IMR-90 (cell line): Measurements from ENCODE around the gene TECTA. TPM values are rescaled to one million over a fixed set of nuclear protein-coding genes. Genes with fewer than 3 reads are reported as not detected.

Source experiments
- ATAC-seq: fragments of 200-7000 bp; cut with Tn5 transposase; 2 replicates; pipeline ENCODE4 v1.9.1; 2020; ENCODE audit warnings: low read depth, mild to moderate bottlenecking, moderate library complexity
- BruUV-seq: library from RNA; stranded (reverse); fragments of 400-500 nt; replicated peaks from 2 replicates; lab custom pipeline; 2021; lab: Mats Ljungman, UMichigan
- CTCF ChIA-PET: fragments of 300-600 bp; formaldehyde crosslinking; extraction: SDS; loops from one replicate; lab custom pipeline; 2021; ENCODE audit warnings: antibody characterized with exemption; lab: Yijun Ruan, JAX
- POLR2A ChIA-PET: fragments of 300-600 bp; sonication (Branson Sonifier 250); formaldehyde crosslinking; loops from one replicate; lab custom pipeline; 2022; ENCODE audit warnings: antibody characterized with exemption; ENCODE audit not compliant: unreplicated experiment; lab: Charles Lee
- DNase-seq: peaks from one replicate; pipeline ENCODE4 v3.0.0; 2013
- H2AFZ ChIP-seq: replicated peaks from 2 replicates; pipeline ENCODE3; 2013; ENCODE audit warnings: low read length, mild to moderate bottlenecking; ENCODE audit not compliant: poor library complexity
- H2AK5ac ChIP-seq: 2 replicates; pipeline ENCODE4 v1.6.1; 2013; ENCODE audit warnings: low read depth, low read length, inconsistent platforms
- H2AK9ac ChIP-seq: replicated peaks from 2 replicates; pipeline ENCODE3; 2013; ENCODE audit warnings: mild to moderate bottlenecking, low read depth, low read length, moderate library complexity; ENCODE audit not compliant: poor library complexity
- H2BK120ac ChIP-seq: 2 replicates; pipeline ENCODE4 v1.6.1; 2013; ENCODE audit warnings: low read depth, low read length, inconsistent platforms
- H2BK15ac ChIP-seq: 3 replicates; pipeline ENCODE4 v1.6.1; 2013; ENCODE audit warnings: low read depth, low read length, inconsistent platforms
- H2BK20ac ChIP-seq: 2 replicates; pipeline ENCODE4 v1.6.1; 2013; ENCODE audit warnings: low read depth, mild to moderate bottlenecking, inconsistent platforms, low read length, moderate library complexity
- H2BK5ac ChIP-seq: 2 replicates; pipeline ENCODE4 v1.6.1; 2013; ENCODE audit warnings: mild to moderate bottlenecking, low read depth, low read length, inconsistent platforms; ENCODE audit not compliant: poor library complexity, severe bottlenecking
- H3K14ac ChIP-seq: replicated peaks from 2 replicates; pipeline ENCODE4 v1.6.1; 2013; ENCODE audit warnings: low read depth, low read length, inconsistent platforms
- H3K18ac ChIP-seq: 2 replicates; pipeline ENCODE4 v1.6.1; 2013; ENCODE audit warnings: low read depth, low read length, control low read depth
- H3K23ac ChIP-seq: 2 replicates; pipeline ENCODE4 v1.6.1; 2013; ENCODE audit warnings: low read depth, low read length, inconsistent platforms
- H3K27ac ChIP-seq: 2 replicates; pipeline ENCODE4 v1.5.1; 2013; ENCODE audit warnings: mild to moderate bottlenecking, control low read depth, low read length; ENCODE audit not compliant: insufficient read depth
- H3K27me3 ChIP-seq: 2 replicates; pipeline ENCODE4 v1.6.1; 2013; ENCODE audit warnings: low read length; ENCODE audit not compliant: control insufficient read depth, insufficient read depth
- H3K36me3 ChIP-seq: 2 replicates; pipeline ENCODE4 v1.6.1; 2013; ENCODE audit warnings: low read length, mixed read lengths; ENCODE audit not compliant: control insufficient read depth, insufficient read depth
- H3K4ac ChIP-seq: 2 replicates; pipeline ENCODE4 v1.6.1; 2013; ENCODE audit warnings: low read depth, low read length, inconsistent platforms
- H3K4me1 ChIP-seq: 2 replicates; pipeline ENCODE4 v1.6.1; 2013; ENCODE audit warnings: low read length, mixed read lengths; ENCODE audit not compliant: control insufficient read depth, insufficient read depth
- H3K4me2 ChIP-seq: 2 replicates; pipeline ENCODE4 v1.6.1; 2013; ENCODE audit warnings: low read depth, mild to moderate bottlenecking, control low read depth, low read length, moderate library complexity
- H3K4me3 ChIP-seq: 2 replicates; pipeline ENCODE4 v1.5.1; 2013; ENCODE audit warnings: low read depth, mild to moderate bottlenecking, control low read depth, low read length, moderate library complexity; ENCODE audit not compliant: insufficient read depth
- H3K56ac ChIP-seq: 2 replicates; pipeline ENCODE4 v1.6.1; 2013; ENCODE audit warnings: low read length, inconsistent platforms; ENCODE audit not compliant: insufficient read depth; ENCODE audit errors: extremely low read depth
- H3K79me1 ChIP-seq, 2 experiments: 2 replicates each; pipeline ENCODE4 v1.6.1; 2013; ENCODE audit warnings: low read length in 2 of 2, inconsistent platforms in 1 of 2, low read depth in 1 of 2
- H3K9ac ChIP-seq: 2 replicates; pipeline ENCODE4 v1.6.1; 2013; ENCODE audit warnings: low read depth, low read length, control low read depth
- H3K9me1 ChIP-seq: 2 replicates; pipeline ENCODE4 v1.6.1; 2013; ENCODE audit warnings: low read length, inconsistent platforms; ENCODE audit not compliant: insufficient read depth
- H3K9me3 ChIP-seq: 2 replicates; pipeline ENCODE4 v1.6.1; 2013; ENCODE audit warnings: low read length; ENCODE audit not compliant: control insufficient read depth, insufficient read depth
- H4K20me1 ChIP-seq: 2 replicates; pipeline ENCODE4 v1.6.1; 2013; ENCODE audit warnings: low read length, inconsistent platforms; ENCODE audit not compliant: insufficient read depth
- H4K5ac ChIP-seq: 2 replicates; pipeline ENCODE4 v1.6.1; 2013; ENCODE audit warnings: mild to moderate bottlenecking, low read depth, low read length, control low read depth
- H4K8ac ChIP-seq, 2 experiments: 2 replicates each; pipeline ENCODE4 v1.6.1; 2013; ENCODE audit warnings: low read depth in 2 of 2, low read length in 2 of 2, control low read depth in 1 of 2, inconsistent platforms in 1 of 2
- H4K91ac ChIP-seq: 2 replicates; pipeline ENCODE4 v1.6.1; 2013; ENCODE audit warnings: low read depth, low read length, inconsistent platforms; ENCODE audit not compliant: insufficient read depth
- BHLHE40 ChIP-seq: fragments of 150-350 bp; IDR thresholded peaks from 2 replicates; pipeline ENCODE4 v1.6.1; 2016; ENCODE audit warnings: mild to moderate bottlenecking, low read depth, low read length
- CEBPB ChIP-seq: IDR thresholded peaks from 2 replicates; pipeline ENCODE4 v1.6.1; 2012; ENCODE audit warnings: low read depth, low read length, improper control_type of control experiment
- CHD1 ChIP-seq: IDR thresholded peaks from 2 replicates; pipeline ENCODE4 v1.6.1; 2012; ENCODE audit warnings: low read depth, low read length, improper control_type of control experiment
- FOS ChIP-seq: fragments of 150-350 bp; IDR thresholded peaks from 2 replicates; pipeline ENCODE4 v1.6.1; 2016; ENCODE audit warnings: low read depth, low read length
- MAFK ChIP-seq: IDR thresholded peaks from 2 replicates; pipeline ENCODE4 v1.6.1; 2012; ENCODE audit warnings: low read depth, low read length, improper control_type of control experiment
- MAZ ChIP-seq: IDR thresholded peaks from 2 replicates; pipeline ENCODE4 v1.6.1; 2012; ENCODE audit warnings: low read depth, mild to moderate bottlenecking, low read length, improper control_type of control experiment, moderate library complexity, borderline replicate concordance
- MXI1 ChIP-seq: IDR thresholded peaks from 2 replicates; pipeline ENCODE4 v1.6.1; 2012; ENCODE audit warnings: low read depth, mild to moderate bottlenecking, low read length, moderate library complexity, borderline replicate concordance
- NFE2L2 ChIP-seq: fragments of 150-350 bp; IDR thresholded peaks from 2 replicates; pipeline ENCODE4 v1.6.1; 2016; ENCODE audit warnings: low read depth, mild to moderate bottlenecking, low read length
- POLR2A ChIP-seq: IDR thresholded peaks from 2 replicates; pipeline ENCODE4 v1.6.1; 2012; ENCODE audit warnings: mild to moderate bottlenecking, low read depth, low read length
- RAD21 ChIP-seq: IDR thresholded peaks from 2 replicates; pipeline ENCODE4 v1.6.1; 2012; ENCODE audit warnings: low read length, improper control_type of control experiment
- RCOR1 ChIP-seq: IDR thresholded peaks from 2 replicates; pipeline ENCODE4 v1.6.1; 2012; ENCODE audit warnings: mild to moderate bottlenecking, low read length, improper control_type of control experiment; ENCODE audit not compliant: insufficient replicate concordance
- RFX5 ChIP-seq: IDR thresholded peaks from 2 replicates; pipeline ENCODE4 v1.8.0; 2012; ENCODE audit warnings: low read depth, mild to moderate bottlenecking, low read length, moderate library complexity
- SMC3 ChIP-seq: fragments of 150-350 bp; IDR thresholded peaks from 2 replicates; pipeline ENCODE4 v1.6.1; 2016; ENCODE audit warnings: low read depth, mild to moderate bottlenecking, antibody characterized with exemption, low read length, moderate library complexity
- dilution Hi-C: fragments of 300-500 bp; cut with HindIII; formaldehyde crosslinking; loops from one replicate; pipeline ENCODE4 v1.14.3; 2018; ENCODE audit warnings: low sequenced_read_pairs; ENCODE audit not compliant: unreplicated experiment
- in situ Hi-C: fragments of 300-500 bp; cut with MboI; formaldehyde crosslinking; loops from 3 replicates; pipeline ENCODE4 v1.14.3; 2019; ENCODE audit warnings: low sequenced_read_pairs, inconsistent platforms, mixed read lengths
- intact Hi-C: fragments of 100-400 bp; cut with micrococcal nuclease; formaldehyde crosslinking; loops from 2 replicates; pipeline ENCODE4 v1.10.0; 2022
- polyA plus RNA-seq, 3 experiments: library from polyadenylated mRNA; depleted of rRNA; stranded (reverse); fragments of >200 nt; gene quantifications; 2 replicates each; pipeline ENCODE4 v1.2.3, GENCODE V29; 2012; ENCODE audit warnings: low replicate concordance in 1 of 3
- total RNA-seq: library from RNA; depleted of rRNA; stranded (reverse); fragments of >200 nt; gene quantifications from 2 replicates; pipeline ENCODE4 v1.2.3, GENCODE V29; 2012
- TF ChIP-seq, protein P1 (sequence below): fragments of 150-350 bp; IDR thresholded peaks from 2 replicates; pipeline ENCODE4 v1.6.1; 2017; ENCODE audit warnings: mild to moderate bottlenecking, antibody characterized with exemption, low read length, low read depth
- TF ChIP-seq, protein P2 (sequence below): fragments of 150-350 bp; IDR thresholded peaks from 2 replicates; pipeline ENCODE4 v1.6.1; 2016; ENCODE audit warnings: low read depth, mild to moderate bottlenecking, low read length, moderate library complexity, borderline replicate concordance
- TF ChIP-seq, protein P3 (sequence below): conservative IDR thresholded peaks from 2 replicates; pipeline ENCODE4 v1.5.1; 2012; ENCODE audit warnings: mild to moderate bottlenecking, low read depth, low read length, improper control_type of control experiment

TECTA gene
- total and polyA plus RNA-seq, 2 of the 4 experiments (the other 2 are of a cell fraction) = 0.17 to 0.18 TPM

DNA sequence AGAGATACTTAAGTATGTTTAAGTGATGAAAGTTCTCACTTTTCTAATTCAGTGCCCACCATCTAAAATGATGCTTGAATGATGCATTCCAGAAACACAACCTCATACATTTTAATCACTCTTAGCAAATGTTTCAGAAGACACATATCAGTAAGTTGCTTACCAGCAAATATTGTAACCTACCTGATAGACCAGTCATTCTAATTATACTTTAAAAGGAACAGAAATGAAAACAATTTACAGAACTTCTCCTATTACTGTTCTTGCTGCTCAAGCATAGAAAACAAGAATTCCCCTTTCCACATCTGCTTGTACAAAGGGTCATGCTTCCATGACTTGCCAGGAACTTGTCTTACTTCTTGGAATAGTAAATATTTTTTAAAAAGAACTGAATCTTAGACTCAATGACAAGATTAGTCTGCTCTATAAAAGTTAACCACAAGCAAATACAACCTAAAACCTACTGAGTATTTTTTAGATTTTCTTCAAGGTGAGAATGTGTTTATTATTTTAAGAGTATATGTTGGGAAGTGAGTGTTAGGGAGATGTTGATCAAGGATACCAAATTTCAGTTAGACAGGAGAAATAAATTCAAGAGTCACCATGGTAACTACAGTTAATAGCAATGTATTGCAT lies 109.5 kb downstream of the TECTA start:
- Histone ChIP-seq H3K4ac (no peak overlapping the region), H4K91ac (no peak overlapping the region), H2BK120ac (no peak overlapping the region), H3K79me1 (no peaks in the 10 kb centered on the region), H2BK20ac (no peak overlapping the region), H3K36me3 (no peaks in the 10 kb centered on the region), H3K9me3 (no peaks in the 10 kb centered on the region), H2AK5ac (no peak overlapping the region), H3K14ac (no peak overlapping the region), H2BK15ac (no peak overlapping the region), H4K20me1 (no peaks in the 10 kb centered on the region), H3K27me3 (peaks cover 2% of the 10 kb centered on the region), H3K56ac (no peak overlapping the region), H3K4me2 (no peak overlapping the region), H3K27ac (no peak overlapping the region), H3K9ac (no peak overlapping the region), H3K23ac (no peak overlapping the region), H3K9me1 (no peaks in the 10 kb centered on the region), H3K4me1 (no peaks in the 10 kb centered on the region), H3K18ac (no peak overlapping the region), H2AK9ac (no peak overlapping the region), H4K8ac (no peak overlapping the region), H4K5ac (no peak overlapping the region), H2AFZ (no peak overlapping the region), H2BK5ac (no peak overlapping the region), H3K4me3 (no peak overlapping the region)
- dilution Hi-C loops (no loop called here), in situ Hi-C loops (no loop called here), intact Hi-C loops (no loop called here)
- BruUV-seq = no TSS peak
- no peak for TF ChIP-seq MAFK
- TF ChIP-seq RFX5 = no peak
- TF ChIP-seq, protein P1, sequence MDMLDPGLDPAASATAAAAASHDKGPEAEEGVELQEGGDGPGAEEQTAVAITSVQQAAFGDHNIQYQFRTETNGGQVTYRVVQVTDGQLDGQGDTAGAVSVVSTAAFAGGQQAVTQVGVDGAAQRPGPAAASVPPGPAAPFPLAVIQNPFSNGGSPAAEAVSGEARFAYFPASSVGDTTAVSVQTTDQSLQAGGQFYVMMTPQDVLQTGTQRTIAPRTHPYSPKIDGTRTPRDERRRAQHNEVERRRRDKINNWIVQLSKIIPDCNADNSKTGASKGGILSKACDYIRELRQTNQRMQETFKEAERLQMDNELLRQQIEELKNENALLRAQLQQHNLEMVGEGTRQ = no peak
- TF ChIP-seq CHD1 = no peak
- no peak for TF ChIP-seq MAZ
- TF ChIP-seq NFE2L2 = no peak
- no peak for TF ChIP-seq FOS
- TF ChIP-seq, protein P2, sequence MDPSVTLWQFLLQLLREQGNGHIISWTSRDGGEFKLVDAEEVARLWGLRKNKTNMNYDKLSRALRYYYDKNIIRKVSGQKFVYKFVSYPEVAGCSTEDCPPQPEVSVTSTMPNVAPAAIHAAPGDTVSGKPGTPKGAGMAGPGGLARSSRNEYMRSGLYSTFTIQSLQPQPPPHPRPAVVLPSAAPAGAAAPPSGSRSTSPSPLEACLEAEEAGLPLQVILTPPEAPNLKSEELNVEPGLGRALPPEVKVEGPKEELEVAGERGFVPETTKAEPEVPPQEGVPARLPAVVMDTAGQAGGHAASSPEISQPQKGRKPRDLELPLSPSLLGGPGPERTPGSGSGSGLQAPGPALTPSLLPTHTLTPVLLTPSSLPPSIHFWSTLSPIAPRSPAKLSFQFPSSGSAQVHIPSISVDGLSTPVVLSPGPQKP = no peak
- no peak for TF ChIP-seq POLR2A
- no peak for TF ChIP-seq SMC3
- TF ChIP-seq RCOR1 = no peak
- TF ChIP-seq CEBPB = no peak
- TF ChIP-seq RAD21 = no peak
- no peak for TF ChIP-seq BHLHE40
- no peak for TF ChIP-seq MXI1
- TF ChIP-seq, protein P3, sequence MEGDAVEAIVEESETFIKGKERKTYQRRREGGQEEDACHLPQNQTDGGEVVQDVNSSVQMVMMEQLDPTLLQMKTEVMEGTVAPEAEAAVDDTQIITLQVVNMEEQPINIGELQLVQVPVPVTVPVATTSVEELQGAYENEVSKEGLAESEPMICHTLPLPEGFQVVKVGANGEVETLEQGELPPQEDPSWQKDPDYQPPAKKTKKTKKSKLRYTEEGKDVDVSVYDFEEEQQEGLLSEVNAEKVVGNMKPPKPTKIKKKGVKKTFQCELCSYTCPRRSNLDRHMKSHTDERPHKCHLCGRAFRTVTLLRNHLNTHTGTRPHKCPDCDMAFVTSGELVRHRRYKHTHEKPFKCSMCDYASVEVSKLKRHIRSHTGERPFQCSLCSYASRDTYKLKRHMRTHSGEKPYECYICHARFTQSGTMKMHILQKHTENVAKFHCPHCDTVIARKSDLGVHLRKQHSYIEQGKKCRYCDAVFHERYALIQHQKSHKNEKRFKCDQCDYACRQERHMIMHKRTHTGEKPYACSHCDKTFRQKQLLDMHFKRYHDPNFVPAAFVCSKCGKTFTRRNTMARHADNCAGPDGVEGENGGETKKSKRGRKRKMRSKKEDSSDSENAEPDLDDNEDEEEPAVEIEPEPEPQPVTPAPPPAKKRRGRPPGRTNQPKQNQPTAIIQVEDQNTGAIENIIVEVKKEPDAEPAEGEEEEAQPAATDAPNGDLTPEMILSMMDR = no peak
- ChIA-PET POLR2A (no interaction called here), CTCF (interaction anchor here (2.4 kb wide), 1 partner anchor 16 kb away, joined by 12 read pairs; no protein-coding TSS in a partner anchor)
- ATAC-seq (no peak), DNase-seq (no peak)
